HepG2 (cell line): ENCODE measurements around the gene ABHD12.

ENCODE experiments used
- BHLHE40 ChIP-seq: IDR thresholded peaks from 2 replicates; pipeline ENCODE4 v1.6.1; 2011; ENCODE audit warnings: low read length, improper control_type of control experiment
- CREB1 ChIP-seq, 2 experiments: fragments of 450-650 bp in 1 of 2; IDR thresholded peaks; 2 replicates each; pipeline ENCODE4 v1.6.1; 2016 to 2017; ENCODE audit warnings: control low read depth in 1 of 2, mild to moderate bottlenecking in 1 of 2, missing compliant biosample characterization in 1 of 2, missing genetic modification characterization in 1 of 2
- CTCF ChIP-seq: sonication (generic); formaldehyde crosslinking; IDR thresholded peaks from 2 replicates; pipeline ENCODE4 v1.5.0; 2020; ENCODE audit warnings: mild to moderate bottlenecking, missing genetic modification reagents, moderate library complexity
- FOSL1 ChIP-seq: sonication (generic); formaldehyde crosslinking; IDR thresholded peaks from 2 replicates; pipeline ENCODE4 v1.9.0; 2021; ENCODE audit warnings: missing genetic modification reagents, borderline replicate concordance
- JUND ChIP-seq: sonication (generic); formaldehyde crosslinking; IDR thresholded peaks from 2 replicates; pipeline ENCODE4 v1.8.0; 2022; ENCODE audit warnings: mild to moderate bottlenecking, missing genetic modification reagents
- POLR2AphosphoS5 ChIP-seq: IDR thresholded peaks from 2 replicates; pipeline ENCODE4 v1.6.1; 2012; ENCODE audit warnings: low read depth, low read length
- SUZ12 ChIP-seq: fragments of 150-350 bp; IDR thresholded peaks from 2 replicates; pipeline ENCODE4 v1.6.1; 2014; ENCODE audit warnings: low read depth, low read length
- TBP ChIP-seq: sonication (generic); formaldehyde crosslinking; IDR thresholded peaks from 2 replicates; pipeline ENCODE4 v1.5.0; 2020; ENCODE audit warnings: missing genetic modification reagents
- TCF12 ChIP-seq, 2 experiments: fragments of 450-650 bp in 1 of 2; sonication (generic) in 1 of 2; formaldehyde crosslinking in 1 of 2; IDR thresholded peaks; 2 replicates each; pipeline versions ENCODE4 v1.6.1 to v1.8.0; 2017 to 2022; ENCODE audit warnings: antibody characterized with exemption in 1 of 2, mild to moderate bottlenecking in 1 of 2, missing genetic modification reagents in 1 of 2, moderate library complexity in 1 of 2
- ZFP82 ChIP-seq: sonication (generic); formaldehyde crosslinking; IDR thresholded peaks from 2 replicates; pipeline ENCODE4 v1.5.1; 2020; ENCODE audit warnings: mild to moderate bottlenecking, missing genetic modification reagents, borderline replicate concordance
- ZNF160 ChIP-seq: sonication (generic); formaldehyde crosslinking; IDR thresholded peaks from 2 replicates; pipeline ENCODE4 v1.8.0; 2022; ENCODE audit warnings: mild to moderate bottlenecking, inconsistent platforms, missing genetic modification reagents

GRCh38 chr20:25290646-25291431, 99.8 kb downstream of the ABHD12 start:
- TF ChIP-seq ZNF160 (CRISPR knock-in tag) (no peak), POLR2AphosphoS5 (no peak), FOSL1 (CRISPR knock-in tag) (no peak), SUZ12 (no peak), CTCF (no peak), JUND (CRISPR knock-in tag) (no peak), TBP (CRISPR knock-in tag) (no peak), CREB1 (IDR thresholded peaks at IDR 0.05) (no peak), CREB1 (CRISPR knock-in tag; IDR thresholded peaks at IDR 0.05) (no peak), ZFP82 (CRISPR knock-in tag) (no peak), TCF12 (IDR thresholded peaks at IDR 0.05) (no peak), TCF12 (CRISPR knock-in tag; IDR thresholded peaks at IDR 0.05) (no peak), BHLHE40 (no peak)
